Measurements from ENCODE around the gene PGAM1. TPM values are rescaled to one million over a fixed set of nuclear protein-coding genes. Genes with fewer than 3 reads are reported as not detected.

PGAM1 gene
- total and polyA plus RNA-seq, 9 of the 15 experiments (the other 6 are each of a cell fraction or from before 2014, with no cell fraction given) = 40.3 to 559 (median 269) TPM

GRCh38 chr10:97400665-97401454, 25.1 kb upstream of the PGAM1 start, which contains the start of gene RRP12 (continued):
- TF ChIP-seq HEY1 (CRISPR knock-in tag; IDR thresholded peaks at IDR 0.05; ENCODE audit: borderline replicate concordance) (no peak), PRDM10 (IDR thresholded peaks at IDR 0.05; ENCODE audit: partially characterized antibody) (peak; percentile 20), HDAC6 (IDR thresholded peaks at IDR 0.05; ENCODE audit: low read depth, low read length) (no peak), ZNF696 (CRISPR knock-in tag; conservative IDR thresholded peaks at IDR 0.05) (no peak), SIN3B (IDR thresholded peaks at IDR 0.05; ENCODE audit: low read depth) (peak; percentile 58), ZNF655 (CRISPR knock-in tag; IDR thresholded peaks at IDR 0.05) (no peak), FOSL1 (tag; conservative IDR thresholded peaks at IDR 0.05) (no peak), ZBED1 (IDR thresholded peaks at IDR 0.05) (no peak), TRIM24 (IDR thresholded peaks at IDR 0.05) (no peak), RB1 (IDR thresholded peaks at IDR 0.05; ENCODE audit: low read depth) (peak; percentile 39; the same call in 1 of the 2 replicates), MITF (IDR thresholded peaks at IDR 0.05) (no peak), FOXO4 (CRISPR knock-in tag; IDR thresholded peaks at IDR 0.05) (no peak), ZSCAN29 (IDR thresholded peaks at IDR 0.05) (no peak), UBTF (IDR thresholded peaks at IDR 0.05; ENCODE audit: borderline replicate concordance in 1 of 2, low read depth in 2 of 2, low read length in 2 of 2) (no peak), ETV1 (tag; conservative IDR thresholded peaks at IDR 0.05; ENCODE audit: low read depth) (peak; percentile 87), ZC3H4 (CRISPR knock-in tag; IDR thresholded peaks at IDR 0.05; ENCODE audit: borderline replicate concordance) (0 out of 2 replicates have a peak, but pooled peaks have one; percentile 51)

Measured in K562 (cell line).